GM18505 (cell line): ENCODE measurements around the gene MLYCD.

Experiments used
- ATAC-seq: cut with Tn5 transposase; IDR thresholded peaks from one replicate; pipeline ENCODE4 v1.9.1; 2021; ENCODE audit not compliant: unreplicated experiment
- POLR2A ChIP-seq: IDR thresholded peaks from 4 replicates; pipeline ENCODE4 v1.6.1; 2011; ENCODE audit warnings: borderline replicate concordance; ENCODE audit not compliant: insufficient read depth, insufficient read length; ENCODE audit errors: extremely low read depth

MLYCD gene

DNA sequence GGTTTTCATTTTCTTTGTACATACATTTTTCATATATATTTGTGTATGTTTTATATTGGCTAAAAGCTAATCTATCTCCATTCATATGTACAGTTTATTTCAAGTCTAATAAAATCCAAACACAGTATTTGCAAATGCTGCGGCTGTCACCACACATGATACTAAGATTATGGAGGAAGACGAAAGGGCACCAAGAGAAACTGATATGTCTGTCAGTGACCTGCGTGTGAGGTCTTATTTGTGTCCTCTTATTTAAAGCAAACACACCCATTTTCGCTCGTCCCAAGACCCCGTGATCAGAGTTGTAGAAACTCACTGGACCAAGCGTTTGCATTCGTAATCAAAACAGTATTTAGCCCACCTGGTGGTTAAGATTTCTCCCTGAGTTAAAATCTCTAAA lies 8.2 kb downstream of the MLYCD start:
- no peak for ATAC-seq
- no peak for TF ChIP-seq POLR2A

DNA sequence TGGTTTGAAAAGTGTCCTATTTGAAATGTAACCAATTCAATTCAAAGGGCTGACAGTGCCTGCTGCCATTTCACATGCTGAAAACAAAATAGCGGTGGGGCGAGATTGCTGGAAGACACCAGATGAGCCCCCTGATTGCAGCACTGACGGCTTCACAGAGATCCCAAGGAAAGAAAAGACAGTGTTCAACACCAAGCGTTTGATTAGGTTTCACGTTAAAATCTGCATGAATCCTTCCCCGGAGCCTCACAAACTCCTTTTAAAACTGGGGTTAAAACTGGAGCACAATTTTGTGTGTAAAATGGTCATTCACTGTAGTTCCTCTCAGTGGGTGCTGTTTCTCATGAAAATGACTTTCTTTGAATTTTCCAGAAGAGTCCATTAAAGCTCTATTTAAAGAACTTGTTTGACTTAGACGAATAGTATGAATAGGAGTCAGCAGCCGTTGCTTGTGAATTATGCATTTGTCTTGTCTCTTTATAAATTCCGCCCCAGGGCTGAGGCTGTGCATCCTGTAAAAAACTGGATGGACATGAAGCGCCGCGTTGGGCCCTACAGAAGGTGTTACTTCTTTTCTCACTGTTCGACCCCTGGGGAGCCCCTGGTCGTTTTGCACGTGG lies 8.8 kb downstream of the MLYCD start:
- no peak for TF ChIP-seq POLR2A
- ATAC-seq: no peak

DNA sequence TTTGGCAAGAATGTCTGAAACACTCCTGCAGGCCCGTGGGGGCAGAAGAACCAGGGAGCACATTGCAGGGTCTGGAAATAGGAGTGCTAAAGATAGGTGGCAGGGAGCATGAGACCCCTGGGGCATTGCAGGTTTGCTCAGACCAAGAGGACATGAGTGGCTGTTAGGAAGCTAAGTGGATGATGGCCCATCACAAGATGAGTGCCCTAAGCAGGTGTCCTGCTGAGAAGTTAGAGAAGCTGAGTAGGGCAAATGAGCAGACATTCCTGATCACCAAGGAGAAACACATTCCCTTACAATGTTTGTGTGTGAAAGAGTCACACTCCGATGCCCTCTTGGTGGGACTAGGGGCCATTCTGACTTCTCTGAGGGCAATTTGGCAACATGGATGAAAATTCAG lies 9.9 kb downstream of the MLYCD start:
- no peak for ATAC-seq
- TF ChIP-seq POLR2A: no peak

DNA sequence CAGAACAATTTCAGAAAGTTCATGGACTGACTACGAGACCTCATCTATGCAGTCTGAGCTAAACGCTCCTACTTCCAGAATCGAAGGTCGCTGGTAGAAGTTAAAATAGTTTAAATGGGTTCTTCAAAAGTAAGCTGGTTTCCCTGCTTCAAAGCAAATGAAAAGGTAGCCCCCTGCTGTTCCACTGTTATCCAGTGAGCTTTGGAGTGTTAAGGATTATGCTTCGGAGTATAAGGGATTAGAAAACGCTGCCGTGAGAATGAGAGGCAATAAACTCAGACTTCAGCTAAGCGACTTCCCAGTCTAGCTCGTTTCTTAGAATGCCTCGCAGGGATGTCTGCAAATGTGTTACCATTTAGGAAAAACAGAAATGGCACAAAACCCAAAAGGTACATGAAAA lies 12.4 kb downstream of the MLYCD start:
- TF ChIP-seq POLR2A: no peak
- no peak for ATAC-seq

DNA sequence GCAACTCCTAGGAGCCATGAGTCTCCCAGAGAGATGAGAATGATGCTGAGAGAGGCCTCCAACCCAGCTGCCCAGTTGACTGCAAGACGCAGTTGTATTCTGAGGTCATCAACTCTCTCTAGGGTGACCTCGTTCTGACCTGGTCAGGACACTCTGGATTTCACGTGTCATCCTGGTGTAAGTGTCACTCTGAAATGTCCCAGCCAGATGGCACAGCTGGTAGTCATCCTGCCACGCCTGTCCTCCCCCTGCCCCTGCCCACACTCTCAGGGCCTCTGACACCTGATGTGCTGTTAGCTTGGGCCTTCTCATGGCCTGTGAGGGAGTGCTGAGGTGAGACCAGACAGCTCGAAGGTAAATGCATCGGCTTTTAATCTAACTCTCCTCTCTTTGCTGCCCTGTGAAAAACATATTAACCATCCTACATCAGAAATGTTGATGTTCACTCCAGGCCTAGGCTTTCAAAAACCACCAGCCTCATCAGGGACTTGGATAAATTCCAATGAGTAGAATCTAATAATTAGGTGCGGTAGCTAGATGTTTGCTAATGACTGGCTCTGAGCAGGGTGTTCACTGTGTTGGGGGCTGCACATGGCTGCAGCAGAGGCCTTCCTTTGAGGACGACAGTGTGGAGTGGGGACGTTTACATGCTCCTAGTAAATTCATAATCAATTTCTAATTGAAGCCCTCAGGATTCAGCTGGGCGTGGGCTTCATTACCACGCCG lies 13.8 kb downstream of the MLYCD start:
- no peak for ATAC-seq
- TF ChIP-seq POLR2A: no peak

DNA sequence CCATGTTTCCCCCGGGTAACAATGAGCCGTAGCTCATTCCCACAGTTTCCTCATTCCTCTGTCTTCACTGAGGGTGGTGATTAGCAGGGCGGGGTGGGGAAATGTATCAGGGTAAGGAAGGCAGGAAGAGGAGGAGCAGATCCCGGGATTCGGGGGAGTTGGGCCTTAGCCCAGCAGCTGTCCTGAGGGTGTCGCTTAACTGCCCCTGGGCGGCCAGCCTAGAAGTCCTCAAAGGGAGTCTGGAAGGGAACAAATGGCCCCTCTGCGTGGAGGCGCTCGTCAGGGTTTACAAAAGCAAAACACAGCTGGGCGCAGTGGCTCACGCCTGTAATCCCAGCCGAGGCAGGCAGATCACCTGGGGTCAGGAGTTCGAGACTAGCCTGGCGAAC lies 14.3 kb downstream of the MLYCD start:
- no peak for TF ChIP-seq POLR2A
- ATAC-seq: no peak

DNA sequence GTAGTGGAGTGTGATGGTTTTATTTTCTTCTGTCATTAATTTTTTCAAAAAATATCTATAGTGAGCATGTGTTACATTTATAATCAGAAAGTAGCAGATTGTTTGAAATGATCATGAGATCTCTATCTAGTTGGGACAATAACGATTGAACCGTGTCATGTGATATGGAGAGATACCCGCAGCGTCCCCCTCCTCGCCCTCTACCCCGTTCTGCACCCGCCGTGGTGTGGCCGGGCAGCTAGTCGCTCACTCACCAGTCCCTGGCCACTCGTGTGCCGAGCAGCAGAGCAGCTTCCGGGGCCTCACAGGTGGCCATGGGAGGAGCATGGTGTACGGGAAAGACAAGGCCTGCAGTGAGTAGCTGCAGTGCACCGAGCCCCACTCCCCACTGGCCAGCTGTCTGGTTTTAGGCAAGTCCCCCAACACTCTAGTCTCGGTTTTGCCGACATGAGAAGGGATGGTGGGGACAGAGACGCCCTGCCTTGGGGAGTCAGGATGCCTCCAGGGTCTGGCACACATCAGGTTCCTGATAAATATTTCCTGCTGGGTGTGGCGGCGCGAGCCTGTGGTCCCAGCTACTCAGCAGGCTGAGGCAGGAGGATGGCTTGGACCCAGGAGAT lies 15.3 kb downstream of the MLYCD start:
- no peak for ATAC-seq
- TF ChIP-seq POLR2A: no peak

DNA sequence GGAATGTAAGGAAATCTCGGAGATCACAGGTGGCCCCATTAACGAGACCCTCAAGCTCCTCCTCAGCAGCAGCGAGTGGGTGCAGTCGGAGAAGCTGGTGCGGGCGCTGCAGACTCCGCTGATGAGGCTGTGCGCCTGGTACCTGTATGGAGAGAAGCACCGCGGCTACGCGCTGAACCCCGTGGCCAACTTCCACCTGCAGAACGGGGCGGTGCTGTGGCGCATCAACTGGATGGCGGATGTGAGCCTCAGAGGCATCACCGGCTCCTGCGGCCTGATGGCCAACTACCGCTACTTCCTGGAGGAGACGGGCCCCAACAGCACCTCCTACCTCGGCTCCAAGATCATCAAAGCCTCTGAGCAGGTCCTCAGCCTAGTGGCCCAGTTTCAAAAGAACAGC lies 16.2 kb downstream of the MLYCD start:
- TF ChIP-seq POLR2A: no peak
- ATAC-seq: no peak

DNA sequence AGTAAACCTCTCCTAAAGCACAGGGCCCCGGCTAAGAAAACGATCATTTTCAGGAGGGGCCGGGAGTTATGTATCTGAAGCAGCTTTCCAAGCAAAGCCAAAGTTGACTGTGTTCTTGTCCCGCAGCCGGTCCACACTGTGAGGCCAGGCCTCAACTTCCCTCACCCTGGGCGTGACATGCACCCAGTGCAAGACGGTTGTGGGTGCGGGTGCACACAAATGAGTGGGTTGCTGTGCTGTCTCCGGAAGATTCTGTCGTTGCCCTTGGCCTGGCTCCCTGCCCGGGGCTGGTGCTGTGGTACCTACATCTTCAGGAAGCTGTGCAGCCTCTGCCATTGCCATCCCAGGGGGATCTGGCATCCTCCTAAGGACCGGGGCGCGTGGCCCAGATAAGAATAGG lies 16.6 kb downstream of the MLYCD start:
- no peak for ATAC-seq

DNA sequence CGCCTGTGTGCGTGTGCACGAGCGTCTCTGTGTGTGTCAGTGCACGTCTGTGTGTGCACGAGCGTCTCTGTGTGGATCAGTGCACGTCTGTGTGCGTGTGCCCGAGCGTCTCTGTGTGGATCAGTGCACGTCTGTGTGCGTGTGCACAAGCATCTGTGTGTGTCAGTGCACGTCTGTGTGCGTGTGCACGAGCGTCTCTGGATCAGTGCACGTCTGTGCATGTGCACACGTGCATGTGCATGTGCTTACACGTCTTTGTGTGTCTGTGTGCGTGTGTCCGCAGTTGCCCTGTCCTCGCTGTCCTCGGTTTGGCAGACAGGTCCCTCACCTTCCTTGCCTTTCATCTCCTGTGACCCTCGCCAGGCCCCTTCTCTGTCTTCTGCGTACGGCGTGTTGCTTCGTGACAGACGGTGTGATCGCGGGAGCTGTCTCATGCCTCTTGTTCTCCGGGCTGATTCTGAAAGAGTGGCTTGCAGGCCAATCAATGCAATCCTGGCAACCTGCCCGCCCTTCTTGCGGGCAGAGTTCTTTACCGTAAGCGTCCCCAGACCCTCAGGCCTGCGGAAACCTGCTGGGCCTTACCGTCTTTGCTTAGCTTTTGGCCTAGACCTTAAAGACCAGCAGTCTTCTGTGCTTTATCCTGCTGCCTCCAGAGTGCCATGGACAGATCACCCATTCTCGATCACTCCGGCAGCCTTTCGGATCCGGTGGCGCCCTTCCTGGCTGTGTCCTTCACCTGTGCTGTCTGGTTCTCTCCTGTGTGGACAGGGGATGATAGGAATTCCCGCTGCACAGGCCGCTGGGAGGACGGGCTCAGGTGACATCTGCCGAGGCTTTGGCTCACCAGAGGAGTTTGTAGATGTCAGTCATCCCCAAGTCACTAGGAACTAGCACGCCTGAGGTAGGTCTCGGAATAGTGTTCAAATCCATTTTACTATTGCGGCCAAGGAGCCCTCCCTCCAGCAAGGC lies 18.5 kb downstream of the MLYCD start:
- no peak for ATAC-seq

More for the DNA sequence above, 16.6 kb downstream of the MLYCD start:
- no peak for TF ChIP-seq POLR2A

DNA sequence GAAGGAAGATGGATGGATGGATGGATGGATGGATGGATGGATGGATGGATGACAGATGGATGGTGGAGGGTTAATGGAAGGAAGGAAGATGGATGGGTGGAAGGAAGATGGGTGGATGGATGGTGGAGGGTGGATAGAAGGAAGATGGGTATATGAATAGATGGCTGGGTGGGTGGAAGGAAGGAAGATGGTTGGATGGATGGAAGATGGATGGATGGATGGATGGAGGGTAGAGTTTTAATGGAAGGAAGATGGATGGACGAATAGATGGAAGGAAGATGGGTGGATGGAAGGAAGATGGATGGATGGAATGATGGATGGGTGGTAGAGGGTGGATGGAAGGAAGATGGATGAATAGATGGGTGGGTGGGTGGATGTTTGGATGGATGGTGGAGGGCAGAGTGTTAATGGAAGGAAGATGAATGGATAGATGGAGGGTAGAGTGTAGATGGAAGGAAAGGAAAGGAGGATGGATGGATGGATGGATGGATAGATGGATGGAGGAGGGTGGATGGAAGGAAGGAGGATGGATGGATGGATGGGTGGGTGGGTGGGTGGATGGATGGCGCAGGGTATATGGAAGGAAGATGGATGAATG lies 22.1 kb downstream of the MLYCD start:
- TF ChIP-seq POLR2A: no peak
- no peak for ATAC-seq

More for the DNA sequence above, 18.5 kb downstream of the MLYCD start:
- TF ChIP-seq POLR2A: no peak

DNA sequence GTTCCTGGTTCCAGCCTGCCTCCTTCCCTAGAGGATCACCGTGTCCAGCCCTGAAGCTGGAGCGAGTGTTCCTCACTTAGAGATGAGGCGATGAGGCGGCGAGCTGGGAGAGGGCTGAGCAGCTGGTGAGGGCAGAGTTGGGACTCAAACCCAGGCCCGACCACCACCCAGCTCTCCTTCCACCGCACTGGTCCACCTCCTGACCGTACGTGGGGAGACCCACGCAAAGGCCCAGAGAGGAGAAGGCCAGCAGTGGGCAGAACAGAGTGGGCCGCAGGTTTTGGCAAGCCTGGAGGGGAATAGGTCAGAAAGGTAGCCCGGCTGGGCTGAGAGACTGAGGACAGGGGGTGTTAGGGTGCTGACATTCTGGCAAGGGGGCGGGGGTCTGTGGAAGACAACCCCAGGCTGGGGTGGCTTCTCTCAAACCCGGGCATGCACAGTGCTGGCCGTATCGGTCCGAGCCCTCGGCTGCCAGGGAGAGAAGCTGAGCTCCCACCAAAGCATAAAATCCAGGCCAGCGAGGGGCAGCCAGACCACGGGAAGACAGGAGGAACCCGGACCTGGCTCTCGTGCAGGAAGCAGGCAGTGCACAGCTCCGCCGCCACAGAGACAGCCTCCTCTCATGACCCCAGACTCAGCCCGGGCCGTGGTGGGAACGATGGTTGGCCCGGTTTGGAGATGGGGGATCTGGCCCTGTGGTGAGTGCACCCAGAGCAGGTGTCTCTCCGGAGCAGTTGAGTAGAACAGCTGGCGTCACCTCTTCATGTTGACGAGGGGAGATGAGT lies 24.9 kb downstream of the MLYCD start:
- no peak for ATAC-seq
- TF ChIP-seq POLR2A: no peak
